HEK293 (cell line): ENCODE data around the gene C19orf33.
A peak's percentile ranks its signal among the peaks of the same experiment; 100 is the strongest.

Experiments used
- ELK4 ChIP-seq: IDR thresholded peaks from 2 replicates; pipeline ENCODE4 v1.6.1; 2011; ENCODE audit warnings: mild to moderate bottlenecking, low read depth, low read length, borderline replicate concordance
- INSM2 ChIP-seq: fragments of 450-650 bp; formaldehyde crosslinking; IDR thresholded peaks from 2 replicates; pipeline ENCODE4 v1.5.1; 2016; ENCODE audit warnings: missing biosample characterization, missing genetic modification characterization
- KLF8 ChIP-seq: fragments of 450-650 bp; formaldehyde crosslinking; IDR thresholded peaks from 2 replicates; pipeline ENCODE4 v1.5.1; 2016; ENCODE audit warnings: missing biosample characterization, missing genetic modification characterization
- MYNN ChIP-seq: fragments of 450-650 bp; formaldehyde crosslinking; IDR thresholded peaks from 2 replicates; pipeline ENCODE4 v1.5.1; 2016; ENCODE audit warnings: missing biosample characterization, missing genetic modification characterization, borderline replicate concordance
- MZF1 ChIP-seq: fragments of 450-650 bp; formaldehyde crosslinking; IDR thresholded peaks from 2 replicates; pipeline ENCODE4 v1.5.1; 2017; ENCODE audit warnings: missing biosample characterization, missing genetic modification characterization, borderline replicate concordance
- SCRT1 ChIP-seq: fragments of 450-650 bp; formaldehyde crosslinking; IDR thresholded peaks from 2 replicates; pipeline ENCODE4 v1.5.1; 2016; ENCODE audit warnings: missing biosample characterization, missing genetic modification characterization, borderline replicate concordance
- SP2 ChIP-seq: fragments of 450-650 bp; formaldehyde crosslinking; IDR thresholded peaks from 2 replicates; pipeline ENCODE4 v1.5.1; 2016; ENCODE audit warnings: missing biosample characterization, missing genetic modification characterization
- TRIM28 ChIP-seq: IDR thresholded peaks from 2 replicates; pipeline ENCODE4 v1.6.1; 2011; ENCODE audit warnings: low read length, control low read depth, borderline replicate concordance
- TSHZ1 ChIP-seq: fragments of 450-650 bp; formaldehyde crosslinking; IDR thresholded peaks from 2 replicates; pipeline ENCODE4 v1.5.1; 2016; ENCODE audit warnings: missing biosample characterization, missing genetic modification characterization, borderline replicate concordance
- ZBTB10 ChIP-seq: fragments of 450-650 bp; formaldehyde crosslinking; IDR thresholded peaks from 2 replicates; pipeline ENCODE4 v1.5.1; 2016; ENCODE audit warnings: missing biosample characterization, missing genetic modification characterization
- ZBTB44 ChIP-seq: fragments of 450-650 bp; IDR thresholded peaks from 2 replicates; pipeline ENCODE4 v1.5.1; 2018; ENCODE audit warnings: missing biosample characterization, mild to moderate bottlenecking, missing genetic modification characterization
- ZBTB48 ChIP-seq: fragments of 450-650 bp; formaldehyde crosslinking; IDR thresholded peaks from 2 replicates; pipeline ENCODE4 v1.5.1; 2016; ENCODE audit warnings: missing biosample characterization, missing genetic modification characterization
- ZFP37 ChIP-seq: fragments of 450-650 bp; formaldehyde crosslinking; IDR thresholded peaks from 2 replicates; pipeline ENCODE4 v1.5.1; 2016; ENCODE audit warnings: missing biosample characterization, missing genetic modification characterization
- ZFP41 ChIP-seq: fragments of 450-650 bp; formaldehyde crosslinking; IDR thresholded peaks from 2 replicates; pipeline ENCODE4 v1.5.1; 2016; ENCODE audit warnings: missing biosample characterization, missing genetic modification characterization, borderline replicate concordance
- ZNF10 ChIP-seq: fragments of 450-650 bp; formaldehyde crosslinking; IDR thresholded peaks from 2 replicates; pipeline ENCODE4 v1.5.1; 2017; ENCODE audit warnings: missing biosample characterization, missing genetic modification characterization
- ZNF169 ChIP-seq: fragments of 450-650 bp; formaldehyde crosslinking; IDR thresholded peaks from 2 replicates; pipeline ENCODE4 v1.5.1; 2016; ENCODE audit warnings: missing biosample characterization, missing genetic modification characterization
- ZNF223 ChIP-seq: fragments of 450-650 bp; formaldehyde crosslinking; IDR thresholded peaks from 2 replicates; pipeline ENCODE4 v1.5.1; 2016; ENCODE audit warnings: missing biosample characterization, missing genetic modification characterization
- ZNF266 ChIP-seq: fragments of 450-650 bp; formaldehyde crosslinking; IDR thresholded peaks from 2 replicates; pipeline ENCODE4 v1.5.1; 2016; ENCODE audit warnings: missing biosample characterization, missing genetic modification characterization, low read depth
- ZNF280C ChIP-seq: fragments of 450-650 bp; formaldehyde crosslinking; IDR thresholded peaks from 2 replicates; pipeline ENCODE4 v1.5.1; 2016; ENCODE audit warnings: missing biosample characterization, missing genetic modification characterization
- ZNF394 ChIP-seq: fragments of 450-650 bp; formaldehyde crosslinking; IDR thresholded peaks from 2 replicates; pipeline ENCODE4 v1.5.1; 2016; ENCODE audit warnings: missing biosample characterization, missing genetic modification characterization, mild to moderate bottlenecking, moderate library complexity, borderline replicate concordance
- ZNF514 ChIP-seq: fragments of 450-650 bp; formaldehyde crosslinking; IDR thresholded peaks from 2 replicates; pipeline ENCODE4 v1.5.1; 2016; ENCODE audit warnings: missing biosample characterization, missing genetic modification characterization
- ZNF521 ChIP-seq: fragments of 450-650 bp; formaldehyde crosslinking; IDR thresholded peaks from 2 replicates; pipeline ENCODE4 v1.5.1; 2017; ENCODE audit warnings: missing biosample characterization, mild to moderate bottlenecking, missing genetic modification characterization
- ZNF621 ChIP-seq: fragments of 450-650 bp; formaldehyde crosslinking; IDR thresholded peaks from 2 replicates; pipeline ENCODE4 v1.5.1; 2017; ENCODE audit warnings: missing biosample characterization, missing genetic modification characterization
- ZNF670 ChIP-seq: fragments of 450-650 bp; formaldehyde crosslinking; IDR thresholded peaks from 2 replicates; pipeline ENCODE4 v1.5.1; 2016; ENCODE audit warnings: missing biosample characterization, missing genetic modification characterization, low read depth
- ZNF707 ChIP-seq: fragments of 450-650 bp; formaldehyde crosslinking; IDR thresholded peaks from 2 replicates; pipeline ENCODE4 v1.5.1; 2016; ENCODE audit warnings: missing biosample characterization, missing genetic modification characterization
- ZNF768 ChIP-seq: fragments of 450-650 bp; formaldehyde crosslinking; IDR thresholded peaks from 2 replicates; pipeline ENCODE4 v1.5.1; 2018; ENCODE audit warnings: missing biosample characterization, mild to moderate bottlenecking, missing genetic modification characterization
- ZNF785 ChIP-seq: fragments of 450-650 bp; formaldehyde crosslinking; IDR thresholded peaks from 2 replicates; pipeline ENCODE4 v1.5.1; 2016; ENCODE audit warnings: missing biosample characterization, missing genetic modification characterization

The C19orf33 gene

GRCh38 chr19:38335949-38336637 is 32.0 kb downstream of the C19orf33 start (continued):
- TF ChIP-seq INSM2 (tag by site-specific recombination) (peak; percentile 64; the same call in 1 of the 2 replicates), ZFP41 (tag by site-specific recombination) (no peak), ZBTB44 (tag by site-specific recombination) (no peak), ZNF670 (no peak), ZNF621 (no peak), SCRT1 (tag by site-specific recombination) (no peak), ZNF10 (tag by site-specific recombination) (peak; percentile 59; the same call in 1 of the 2 replicates), ZNF394 (tag by site-specific recombination) (no peak), TSHZ1 (tag by site-specific recombination) (peak; percentile 50; the same call in 1 of the 2 replicates), ZNF266 (tag by site-specific recombination) (peak; percentile 71; the same call in 1 of the 2 replicates), ZNF521 (tag by site-specific recombination) (no peak), ZBTB10 (tag by site-specific recombination) (peak; percentile 92; the same call in 1 of the 2 replicates), ZNF280C (tag by site-specific recombination) (no peak), ZNF223 (peak; percentile 100), MYNN (tag by site-specific recombination) (no peak), TRIM28 (no peak), KLF8 (tag by site-specific recombination) (peak; percentile 100), ELK4 (no peak), SP2 (tag by site-specific recombination) (peak; percentile 90), ZBTB48 (no peak), ZNF707 (tag by site-specific recombination) (no peak), ZFP37 (tag by site-specific recombination) (peak; percentile 75; the same call in 1 of the 2 replicates), ZNF768 (tag by site-specific recombination) (no peak; the same call in 1 of the 2 replicates), MZF1 (tag by site-specific recombination) (peak; percentile 17; the same call in 1 of the 2 replicates), ZNF514 (tag by site-specific recombination) (no peak), ZNF169 (tag by site-specific recombination) (no peak; the same call in 1 of the 2 replicates), ZNF785 (tag by site-specific recombination) (peak; percentile 96; the same call in 1 of the 2 replicates)
